Loucy (cell line): ENCODE data around the gene CAMK1D.

Source experiments
- EZH2phosphoT487 ChIP-seq: fragments of 200-600 bp; IDR thresholded peaks from 2 replicates; pipeline ENCODE4 v1.6.1; 2018; ENCODE audit warnings: antibody characterized with exemption, mild to moderate bottlenecking, moderate library complexity, borderline replicate concordance
- TF ChIP-seq, protein P1 (sequence below): fragments of 200-600 bp; sonication (generic); conservative IDR thresholded peaks from 2 replicates; pipeline ENCODE4 v1.5.1; 2014; ENCODE audit warnings: mild to moderate bottlenecking, antibody characterized with exemption, low read length

- TF ChIP-seq, protein P1, sequence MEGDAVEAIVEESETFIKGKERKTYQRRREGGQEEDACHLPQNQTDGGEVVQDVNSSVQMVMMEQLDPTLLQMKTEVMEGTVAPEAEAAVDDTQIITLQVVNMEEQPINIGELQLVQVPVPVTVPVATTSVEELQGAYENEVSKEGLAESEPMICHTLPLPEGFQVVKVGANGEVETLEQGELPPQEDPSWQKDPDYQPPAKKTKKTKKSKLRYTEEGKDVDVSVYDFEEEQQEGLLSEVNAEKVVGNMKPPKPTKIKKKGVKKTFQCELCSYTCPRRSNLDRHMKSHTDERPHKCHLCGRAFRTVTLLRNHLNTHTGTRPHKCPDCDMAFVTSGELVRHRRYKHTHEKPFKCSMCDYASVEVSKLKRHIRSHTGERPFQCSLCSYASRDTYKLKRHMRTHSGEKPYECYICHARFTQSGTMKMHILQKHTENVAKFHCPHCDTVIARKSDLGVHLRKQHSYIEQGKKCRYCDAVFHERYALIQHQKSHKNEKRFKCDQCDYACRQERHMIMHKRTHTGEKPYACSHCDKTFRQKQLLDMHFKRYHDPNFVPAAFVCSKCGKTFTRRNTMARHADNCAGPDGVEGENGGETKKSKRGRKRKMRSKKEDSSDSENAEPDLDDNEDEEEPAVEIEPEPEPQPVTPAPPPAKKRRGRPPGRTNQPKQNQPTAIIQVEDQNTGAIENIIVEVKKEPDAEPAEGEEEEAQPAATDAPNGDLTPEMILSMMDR = no peak
- no peak for TF ChIP-seq EZH2phosphoT487
Observed at GRCh38 chr10:12418725-12419261, 69.4 kb downstream of the CAMK1D start.
